Cortex of kidney (tissue), 1 donor: ENCODE measurements around the gene HOXA1.

ENCODE experiments used
- DNase-seq: peaks from one replicate; lab custom pipeline; 2025; lab: John Stamatoyannopoulos, UW

HOXA1 gene

GRCh38 chr7:27105301-27106031 is 9.7 kb upstream of the HOXA1 start:
- DNase-seq = no peak

GRCh38 chr7:27104341-27105058 is 8.7 kb upstream of the HOXA1 start:
- no peak for DNase-seq

GRCh38 chr7:27103489-27104226 is 7.9 kb upstream of the HOXA1 start:
- DNase-seq = no peak

GRCh38 chr7:27102581-27103442 is 7.0 kb upstream of the HOXA1 start, which contains the start of gene HOXA2:
Gene HOXA2, minus strand, starts transcription at chr7:27102683. Its CDS starts 183 bp downstream, at chr7:27102500.
- DNase-seq = no peak

- DNase-seq = no peak
Observed at GRCh38 chr7:27101957-27102580, 6.3 kb upstream of the HOXA1 start.

- DNase-seq = no peak
Observed at GRCh38 chr7:27101171-27101956, 5.6 kb upstream of the HOXA1 start.

GRCh38 chr7:27100694-27101170 is 4.9 kb upstream of the HOXA1 start:
- DNase-seq = no peak

GRCh38 chr7:27099453-27100370 is 3.9 kb upstream of the HOXA1 start:
- DNase-seq = no peak

GRCh38 chr7:27098578-27099451 is 3.0 kb upstream of the HOXA1 start:
- no peak for DNase-seq

- DNase-seq = no peak
Observed at GRCh38 chr7:27097686-27098577, 2.1 kb upstream of the HOXA1 start.

GRCh38 chr7:27096768-27097514 is 1.1 kb upstream of the HOXA1 start:
- DNase-seq = no peak

- no peak for DNase-seq
Observed at GRCh38 chr7:27095050-27095896, 527 bp downstream of the HOXA1 start.

GRCh38 chr7:27094304-27095049 is 1.3 kb downstream of the HOXA1 start:
- no peak for DNase-seq

GRCh38 chr7:27093184-27093895 is 2.5 kb downstream of the HOXA1 start:
- no peak for DNase-seq
